HL-60 (cell line): ENCODE results near the gene OTULINL.

Experiments used
- DNase-seq, 2 experiments: peaks; one replicate each; pipeline ENCODE4 v3.0.0-alpha.2; 2010 to 2020; ENCODE audit warnings: low read depth in 1 of 2, low spot score in 1 of 2
- H3K27ac ChIP-seq: fragments of 250-450 bp; sonication (Bioruptor Pico); replicated peaks from 2 replicates; pipeline ENCODE4 v1.5.1; 2020; ENCODE audit warnings: mild to moderate bottlenecking, moderate library complexity
- H3K27me3 ChIP-seq: fragments of 250-450 bp; sonication (Bioruptor Pico); 2 replicates; pipeline ENCODE4 v1.5.1; 2021; ENCODE audit warnings: mild to moderate bottlenecking, moderate library complexity; ENCODE audit not compliant: insufficient read depth, poor library complexity, severe bottlenecking
- H3K4me3 ChIP-seq: replicated peaks from 2 replicates; pipeline ENCODE4 v1.5.1; 2011; ENCODE audit warnings: mild to moderate bottlenecking, control low read depth, low read length; ENCODE audit not compliant: insufficient read depth
- CTCF ChIP-seq: IDR thresholded peaks from one replicate; pipeline ENCODE4 v1.5.1; 2011; ENCODE audit warnings: low read length, control low read depth, inconsistent platforms; ENCODE audit not compliant: insufficient read depth
- GABPA ChIP-seq: IDR thresholded peaks from 2 replicates; pipeline ENCODE4 v1.6.1; 2012; ENCODE audit warnings: low read depth
- POLR2AphosphoS5 ChIP-seq: IDR thresholded peaks from 2 replicates; pipeline ENCODE4 v1.6.1; 2012; ENCODE audit warnings: low read depth
- SPI1 ChIP-seq: IDR thresholded peaks from 2 replicates; pipeline ENCODE4 v1.6.1; 2012; ENCODE audit warnings: low read depth, mild to moderate bottlenecking, borderline replicate concordance
- TF ChIP-seq, protein P1 (sequence below): IDR thresholded peaks from 2 replicates; pipeline ENCODE4 v1.6.1; 2012; ENCODE audit warnings: low read depth; ENCODE audit not compliant: insufficient replicate concordance

OTULINL gene

GRCh38 chr5:14617441-14617840, 35.8 kb downstream of the OTULINL start:
- TF ChIP-seq SPI1 (no peak), POLR2AphosphoS5 (no peak), GABPA (no peak), CTCF (no peak)
- TF ChIP-seq, protein P1, sequence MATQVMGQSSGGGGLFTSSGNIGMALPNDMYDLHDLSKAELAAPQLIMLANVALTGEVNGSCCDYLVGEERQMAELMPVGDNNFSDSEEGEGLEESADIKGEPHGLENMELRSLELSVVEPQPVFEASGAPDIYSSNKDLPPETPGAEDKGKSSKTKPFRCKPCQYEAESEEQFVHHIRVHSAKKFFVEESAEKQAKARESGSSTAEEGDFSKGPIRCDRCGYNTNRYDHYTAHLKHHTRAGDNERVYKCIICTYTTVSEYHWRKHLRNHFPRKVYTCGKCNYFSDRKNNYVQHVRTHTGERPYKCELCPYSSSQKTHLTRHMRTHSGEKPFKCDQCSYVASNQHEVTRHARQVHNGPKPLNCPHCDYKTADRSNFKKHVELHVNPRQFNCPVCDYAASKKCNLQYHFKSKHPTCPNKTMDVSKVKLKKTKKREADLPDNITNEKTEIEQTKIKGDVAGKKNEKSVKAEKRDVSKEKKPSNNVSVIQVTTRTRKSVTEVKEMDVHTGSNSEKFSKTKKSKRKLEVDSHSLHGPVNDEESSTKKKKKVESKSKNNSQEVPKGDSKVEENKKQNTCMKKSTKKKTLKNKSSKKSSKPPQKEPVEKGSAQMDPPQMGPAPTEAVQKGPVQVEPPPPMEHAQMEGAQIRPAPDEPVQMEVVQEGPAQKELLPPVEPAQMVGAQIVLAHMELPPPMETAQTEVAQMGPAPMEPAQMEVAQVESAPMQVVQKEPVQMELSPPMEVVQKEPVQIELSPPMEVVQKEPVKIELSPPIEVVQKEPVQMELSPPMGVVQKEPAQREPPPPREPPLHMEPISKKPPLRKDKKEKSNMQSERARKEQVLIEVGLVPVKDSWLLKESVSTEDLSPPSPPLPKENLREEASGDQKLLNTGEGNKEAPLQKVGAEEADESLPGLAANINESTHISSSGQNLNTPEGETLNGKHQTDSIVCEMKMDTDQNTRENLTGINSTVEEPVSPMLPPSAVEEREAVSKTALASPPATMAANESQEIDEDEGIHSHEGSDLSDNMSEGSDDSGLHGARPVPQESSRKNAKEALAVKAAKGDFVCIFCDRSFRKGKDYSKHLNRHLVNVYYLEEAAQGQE, result no peak
- Histone ChIP-seq H3K27ac (no peak overlapping the region), H3K27me3 (no peaks in the 10 kb centered on the region), H3K4me3 (no peak overlapping the region)
- DNase-seq, result no peak

DNA sequence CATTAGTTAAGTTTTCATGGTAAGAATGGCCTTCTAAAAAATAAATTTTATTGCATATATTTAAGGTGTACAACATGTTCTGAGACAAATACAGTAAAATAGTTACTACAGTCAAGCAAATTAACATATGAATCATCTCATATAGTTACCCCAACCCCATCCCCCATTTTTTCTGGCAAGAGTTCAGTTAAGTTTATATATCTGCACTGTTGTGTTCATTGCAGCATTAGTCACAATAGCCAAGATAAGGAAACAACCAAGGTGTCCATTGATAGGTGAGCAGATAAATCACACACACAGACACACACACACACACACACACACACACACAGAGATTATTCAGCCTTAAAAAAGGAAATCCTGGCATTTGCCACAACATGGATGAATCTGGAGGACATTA, 45.7 kb downstream of the OTULINL start:
- no peak overlapping the region for H3K27ac ChIP-seq

GRCh38 chr5:14628346-14628745, 46.8 kb downstream of the OTULINL start:
- H3K27ac ChIP-seq, result no peak overlapping the region
- DNase-seq, result peak; percentile 21 to 35
- H3K27me3 ChIP-seq, result no peaks in the 10 kb centered on the region
- TF ChIP-seq, protein P1, result peak; percentile 98
- no peak for TF ChIP-seq GABPA
- H3K4me3 ChIP-seq, result no peak overlapping the region

More for the DNA sequence above, 45.7 kb downstream of the OTULINL start:
- no peak for TF ChIP-seq CTCF
- no peak for TF ChIP-seq POLR2AphosphoS5
- TF ChIP-seq, protein P1, result no peak
- TF ChIP-seq SPI1, result no peak
- no peak for TF ChIP-seq GABPA
- no peak overlapping the region for H3K4me3 ChIP-seq
- no peaks in the 10 kb centered on the region for H3K27me3 ChIP-seq
- DNase-seq, result no peak

DNA sequence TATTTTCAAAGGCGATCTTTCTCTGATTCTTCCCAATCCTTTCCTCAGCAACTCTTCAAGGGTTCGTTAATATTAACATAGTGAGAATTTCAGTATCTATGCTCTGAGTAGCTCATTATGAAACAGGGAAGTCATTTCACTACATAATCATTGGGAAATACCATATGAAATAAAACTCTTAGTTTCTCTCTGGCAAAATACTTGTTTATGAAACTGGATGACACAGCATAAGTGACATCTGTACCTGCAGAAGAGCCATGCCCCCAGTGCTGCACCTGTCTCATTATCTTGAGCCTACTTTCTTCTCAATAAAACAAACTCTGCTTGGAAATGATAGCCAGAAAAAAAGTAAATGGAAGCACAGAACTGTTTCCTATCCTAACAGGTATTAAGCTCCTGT, 49.1 kb downstream of the OTULINL start:
- H3K4me3 ChIP-seq, result no peak overlapping the region
- DNase-seq, result no peak
- no peaks in the 10 kb centered on the region for H3K27me3 ChIP-seq
- TF ChIP-seq CTCF, result no peak
- TF ChIP-seq, protein P1, result no peak
- TF ChIP-seq SPI1, result no peak
- no peak for TF ChIP-seq POLR2AphosphoS5
- no peak for TF ChIP-seq GABPA
- no peak overlapping the region for H3K27ac ChIP-seq
